DMS114 treated with DMSO at 0.1 percent for 48 hours (cell line): Measurements from ENCODE around the gene TXNL4A.

Experiments
- DNase-seq: peaks from one replicate; lab custom pipeline; 2025; ENCODE audit not compliant: unreplicated experiment; lab: John Stamatoyannopoulos, UW

TXNL4A gene

DNA sequence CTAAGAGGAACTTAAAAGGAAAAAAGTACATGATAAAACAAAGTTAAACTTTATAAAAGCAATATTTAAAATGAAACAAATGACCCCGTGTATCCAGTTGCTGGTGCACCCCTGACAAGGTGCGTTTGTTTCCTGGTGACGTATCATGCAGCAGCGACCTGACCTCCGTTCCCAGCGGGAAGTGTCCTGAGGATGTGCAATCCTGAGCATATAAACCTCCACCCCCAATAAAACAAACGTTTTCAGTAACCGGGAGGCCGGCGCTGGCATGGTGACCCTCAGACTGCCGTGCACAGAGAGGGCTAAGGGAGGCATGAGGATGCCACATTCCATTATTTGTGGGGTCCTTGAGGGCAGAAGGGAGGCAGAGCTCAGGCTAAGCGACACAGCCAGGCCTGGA, 51.7 kb downstream of the TXNL4A start:
- no peak for DNase-seq

DNA sequence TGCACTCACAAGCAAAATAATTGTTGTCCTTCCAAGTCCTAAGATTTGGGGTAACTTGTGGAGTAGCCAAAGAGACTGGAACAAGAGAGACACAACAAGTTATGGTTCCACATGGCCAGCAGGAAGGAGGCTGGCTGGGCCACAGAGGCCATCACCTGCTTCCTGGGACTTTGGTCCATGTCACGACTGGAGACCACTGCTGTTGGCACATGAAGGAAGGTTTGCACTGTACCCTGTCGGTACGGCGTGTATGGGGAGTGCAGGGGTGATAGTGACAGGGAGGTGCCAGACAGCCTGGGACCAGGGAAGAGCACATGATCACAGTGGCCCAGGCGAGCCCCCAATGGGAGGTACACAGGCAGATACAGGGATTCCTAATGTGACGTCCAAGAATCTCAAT, 52.4 kb downstream of the TXNL4A start:
- DNase-seq, result no peak

DNA sequence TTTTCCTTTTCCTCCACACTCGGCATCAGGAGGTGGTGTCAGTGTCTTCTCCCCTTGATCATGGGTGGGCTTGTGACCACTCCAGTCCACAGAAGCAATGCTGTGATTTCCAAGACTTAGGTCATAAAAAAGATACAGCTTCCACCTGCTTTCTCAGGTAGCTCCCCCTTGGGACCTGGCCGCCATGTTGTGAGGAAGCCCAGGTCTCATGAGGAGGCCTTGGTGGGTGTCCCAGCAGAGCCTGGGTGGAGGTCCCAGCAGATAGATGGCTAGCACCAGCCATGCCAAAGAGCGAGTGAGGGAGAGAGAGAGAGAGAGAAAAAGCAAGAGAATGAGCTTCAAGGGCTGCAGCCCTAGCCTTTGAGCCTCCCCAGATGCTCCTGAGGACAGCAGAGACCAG, 52.9 kb downstream of the TXNL4A start:
- DNase-seq, result no peak

DNA sequence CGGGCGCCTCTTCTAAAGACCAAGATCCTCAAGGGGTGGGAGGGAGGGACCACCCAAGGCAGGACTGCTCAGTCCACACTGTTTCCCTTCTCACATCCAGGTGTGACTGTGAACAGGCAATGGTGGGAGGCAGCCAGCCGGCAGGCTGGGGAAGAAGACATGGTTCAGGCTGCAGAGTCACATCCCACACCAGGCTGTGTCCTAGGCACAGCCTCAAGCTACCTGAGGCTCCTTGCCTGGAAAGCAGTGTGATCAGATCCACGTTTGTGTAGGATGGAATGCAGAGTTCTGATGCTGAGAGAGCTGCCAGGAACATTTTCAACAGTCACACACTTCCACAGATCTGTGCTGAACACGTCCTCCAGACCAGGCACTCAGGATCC, 53.3 kb downstream of the TXNL4A start:
- no peak for DNase-seq

DNA sequence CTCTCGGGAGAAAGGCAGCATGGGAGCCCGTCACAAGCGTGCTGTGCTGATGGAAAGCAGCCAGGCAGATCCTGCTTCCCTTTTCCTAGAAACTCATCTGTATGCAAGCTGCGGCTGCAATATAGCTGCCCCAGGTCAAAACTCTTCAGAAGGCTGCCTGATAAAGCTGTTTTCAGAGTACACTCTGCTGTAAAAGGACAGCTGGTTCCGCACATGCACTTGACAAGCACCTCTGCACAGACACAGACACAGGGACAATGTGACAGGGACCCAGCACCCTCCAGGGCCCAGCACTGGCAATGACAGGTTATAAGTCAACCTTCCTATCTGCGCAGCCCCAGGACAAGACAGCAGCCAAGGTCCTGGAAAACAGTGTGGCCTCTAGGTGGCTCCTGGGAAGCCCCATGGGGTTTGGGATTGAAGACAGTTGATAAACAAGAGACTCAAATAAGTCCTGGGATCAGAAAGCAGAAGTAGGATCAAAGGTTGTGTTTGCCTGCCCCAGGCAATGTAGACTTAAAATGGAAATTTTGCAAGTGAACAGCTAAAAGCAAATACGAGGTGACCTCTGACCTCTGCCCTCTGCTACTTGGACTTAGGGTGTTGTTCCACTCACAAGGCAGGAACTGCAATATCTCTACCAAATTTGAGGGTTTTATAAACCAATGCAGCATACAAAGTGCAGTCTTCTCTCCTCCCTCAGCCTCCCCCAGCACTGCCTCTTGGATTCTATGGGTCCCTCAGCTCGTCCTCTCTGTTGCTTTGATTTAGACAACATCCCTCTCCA, 53.9 kb downstream of the TXNL4A start:
- DNase-seq, result no peak

DNA sequence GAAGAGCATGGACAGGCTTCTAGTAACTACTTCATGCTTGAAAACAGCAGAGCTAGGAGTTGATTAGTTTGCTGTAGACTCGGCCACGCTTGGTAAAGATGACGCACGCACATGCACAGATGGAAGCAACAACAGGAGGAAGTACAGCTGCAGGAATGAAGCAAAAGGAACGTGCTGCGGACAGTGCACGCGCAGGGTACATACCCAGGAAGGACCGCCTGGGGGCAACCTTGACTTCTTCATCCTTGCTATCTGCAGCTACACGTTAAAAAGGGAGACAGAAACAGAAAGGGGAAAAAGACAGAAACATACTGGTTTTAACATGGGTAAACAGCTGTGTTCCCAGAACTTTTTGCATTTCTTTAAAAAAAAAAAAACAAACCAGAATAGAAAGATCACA, 54.6 kb downstream of the TXNL4A start:
- DNase-seq, result no peak

DNA sequence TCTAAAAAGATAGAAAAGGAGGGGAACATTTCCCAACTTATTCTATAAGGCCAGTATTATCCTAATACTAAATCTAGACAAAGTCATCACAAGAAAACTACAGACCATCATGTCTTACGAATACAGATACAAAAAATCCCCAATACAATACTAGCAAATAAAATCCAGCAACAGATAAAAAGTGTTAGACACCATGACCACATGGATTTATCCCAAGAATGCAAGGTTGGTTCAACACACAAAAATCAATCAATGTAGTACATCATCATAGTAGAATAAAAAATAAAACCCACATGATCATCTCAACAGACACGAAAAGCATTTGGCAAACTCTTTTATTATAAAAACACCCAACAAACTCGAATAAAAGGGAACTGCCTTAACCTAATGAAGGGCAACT, 55.5 kb downstream of the TXNL4A start:
- DNase-seq, result no peak

DNA sequence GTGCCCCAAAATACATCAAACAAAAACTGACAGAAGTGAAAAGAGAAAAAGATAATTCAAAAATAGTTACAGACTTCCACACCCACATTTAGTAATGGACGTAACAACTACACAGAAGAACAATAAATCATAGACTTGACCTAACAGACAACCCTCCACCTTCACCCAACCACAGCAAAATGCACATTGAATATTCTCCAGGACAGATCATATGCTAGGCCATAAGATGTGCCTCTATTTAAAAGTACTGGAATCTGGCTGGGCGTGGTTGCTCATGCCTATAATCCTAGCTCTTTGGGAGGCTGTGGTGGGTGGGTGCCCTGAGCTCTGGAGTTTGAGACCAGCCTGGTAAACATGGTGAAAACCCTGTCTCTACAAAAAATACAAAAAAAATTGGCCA, 56.9 kb downstream of the TXNL4A start:
- DNase-seq, result no peak

DNA sequence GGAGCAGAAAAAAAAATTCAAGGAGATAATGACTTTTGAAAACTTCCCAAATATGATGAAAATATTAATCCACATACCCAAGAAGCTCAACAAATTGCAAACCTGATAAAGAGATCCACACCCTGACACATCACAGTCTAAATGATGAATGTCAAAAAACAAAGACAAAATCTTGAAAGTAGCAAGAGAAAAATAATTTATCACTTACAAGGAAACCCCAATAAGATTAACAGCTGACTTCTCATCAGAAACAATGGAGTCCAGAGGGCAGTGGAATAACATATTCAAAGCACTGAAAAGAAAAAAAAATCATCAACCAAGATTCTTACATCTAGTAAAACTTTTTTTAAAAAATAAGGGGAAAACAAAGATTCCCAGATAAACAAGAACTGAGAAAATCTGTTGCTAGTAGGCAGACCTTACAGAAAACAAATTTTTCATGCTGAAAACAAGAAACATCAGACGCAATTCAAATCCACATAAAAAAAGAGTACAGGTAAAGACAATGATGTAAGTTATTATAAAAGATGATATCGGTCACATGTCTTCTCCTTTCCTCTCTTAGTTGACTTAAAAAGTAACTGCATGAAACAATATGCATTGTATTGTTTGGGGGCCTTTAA, 58.2 kb downstream of the TXNL4A start:
- no peak for DNase-seq

DNA sequence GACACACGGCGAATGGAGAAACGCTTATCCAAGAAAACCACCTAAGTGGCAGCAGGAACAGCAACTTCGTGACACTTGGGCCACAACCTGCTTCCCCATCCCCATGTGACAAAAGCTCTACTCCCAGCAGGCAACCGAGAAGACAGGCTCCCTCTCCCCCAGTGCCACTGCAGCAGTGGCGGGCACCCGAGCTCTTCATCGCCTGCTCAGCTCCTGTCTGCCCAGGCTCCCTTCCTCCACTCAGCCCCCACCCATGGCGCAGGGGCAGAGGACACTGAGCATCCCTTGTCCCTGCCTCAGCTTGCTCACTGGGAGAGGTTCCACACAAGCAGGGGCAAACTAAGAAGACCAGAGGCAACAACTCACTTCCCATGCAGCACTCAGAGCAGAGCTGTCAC, 59.8 kb downstream of the TXNL4A start:
- no peak for DNase-seq

DNA sequence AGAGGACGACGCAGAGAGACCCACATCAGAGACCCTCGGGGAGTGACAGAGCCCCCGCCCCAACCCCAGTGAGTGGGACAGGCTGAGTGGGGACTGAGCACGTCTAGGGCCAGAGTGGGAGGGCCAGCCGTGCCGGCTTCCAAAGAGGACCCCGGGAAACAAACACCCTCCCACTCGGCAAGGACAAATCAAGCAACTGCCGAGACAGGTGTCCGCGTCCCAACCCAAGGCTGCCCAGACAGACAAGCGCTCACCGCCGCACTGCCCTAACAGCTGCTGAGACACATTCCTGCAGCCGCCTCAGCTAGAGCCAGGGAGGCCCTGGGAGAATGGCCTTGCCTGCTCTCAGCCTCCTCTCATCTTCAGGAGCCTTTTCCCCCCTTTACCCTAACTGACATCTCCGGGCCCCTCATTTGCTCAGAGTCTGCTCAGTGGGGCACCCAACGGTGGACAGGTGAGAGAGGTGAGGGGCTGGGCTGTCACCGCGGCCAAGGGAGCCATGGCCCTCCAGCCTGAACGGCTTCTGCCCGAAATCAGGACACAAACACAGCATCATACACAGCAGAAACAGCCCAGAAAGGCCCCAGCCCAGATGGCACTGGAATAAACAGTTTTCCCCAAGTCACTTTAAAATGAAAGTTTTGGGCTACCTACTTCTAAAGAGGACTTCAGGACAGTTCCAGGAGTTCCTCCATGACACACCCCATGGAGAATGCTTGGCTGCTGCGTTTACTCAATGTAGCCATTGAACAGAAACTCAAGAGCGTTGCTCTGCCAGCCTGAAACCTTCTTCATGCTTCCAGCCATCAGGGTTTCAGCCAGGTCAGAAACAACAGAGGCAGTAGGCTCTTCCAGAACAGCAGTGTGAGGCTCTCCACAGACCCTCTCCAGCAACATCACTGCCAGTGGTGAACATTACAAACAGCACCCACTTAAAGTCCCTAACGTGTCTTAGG, 60.5 kb downstream of the TXNL4A start:
- DNase-seq, result no peak

DNA sequence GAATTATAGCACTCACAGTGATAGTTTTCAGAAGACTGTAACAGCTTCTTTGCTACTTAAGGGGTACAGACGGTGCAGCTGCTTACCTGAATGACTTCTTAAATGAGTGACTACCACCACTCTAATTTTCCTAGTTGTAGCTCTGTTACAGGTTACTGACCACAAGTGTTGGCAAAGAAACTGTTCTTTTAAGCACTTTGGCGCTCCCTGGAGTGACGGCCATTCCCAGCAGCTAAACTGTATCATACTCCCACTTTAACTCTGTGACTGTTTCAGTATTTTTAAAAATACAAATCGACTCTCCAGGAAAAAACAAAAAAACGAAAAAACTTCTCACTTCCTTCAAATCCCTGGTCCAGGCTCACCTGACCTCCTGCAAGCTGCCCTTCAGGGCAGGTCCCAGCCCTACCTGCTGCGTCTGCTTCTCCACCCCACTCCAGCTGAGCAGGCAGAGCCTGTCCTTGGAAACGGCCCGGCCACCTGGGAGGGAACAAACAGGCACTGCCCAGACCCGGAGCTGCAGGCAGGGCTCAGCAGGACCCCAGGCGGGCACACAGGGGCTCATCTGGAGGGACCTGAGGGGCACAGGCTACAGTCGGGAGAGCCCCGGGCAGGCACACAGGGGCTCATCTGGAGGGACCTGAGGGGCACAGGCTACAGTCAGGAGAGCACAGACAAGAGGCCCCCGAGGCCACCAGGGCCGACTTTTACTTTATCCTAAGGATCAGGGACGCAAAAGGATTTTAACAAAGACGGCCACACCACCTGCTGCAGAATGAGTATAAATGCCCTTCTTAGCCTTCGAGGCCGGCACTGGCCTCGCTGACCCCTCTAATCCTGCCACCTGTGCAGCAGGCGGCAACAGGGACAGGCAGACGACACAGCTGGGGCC, 61.4 kb downstream of the TXNL4A start:
- no peak for DNase-seq

DNA sequence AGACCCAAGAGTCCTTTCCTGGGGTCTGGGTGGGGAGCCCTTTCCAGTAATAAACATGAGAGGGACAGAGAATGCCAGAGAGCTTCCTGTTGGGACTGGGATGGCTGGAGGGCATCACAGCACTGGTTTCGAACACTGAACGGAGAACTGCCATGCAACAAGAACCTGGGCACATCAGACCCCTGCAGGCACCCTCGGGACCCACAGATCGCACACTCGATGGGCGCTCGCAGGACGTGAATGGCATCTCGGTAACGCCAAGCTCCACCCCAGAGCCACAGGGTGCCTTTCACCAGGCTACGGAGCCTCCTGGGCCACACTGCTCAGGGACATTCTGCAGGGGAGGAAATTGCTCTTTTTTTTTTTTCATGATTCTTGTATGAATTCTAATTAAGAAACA, 62.1 kb downstream of the TXNL4A start:
- DNase-seq, result no peak

DNA sequence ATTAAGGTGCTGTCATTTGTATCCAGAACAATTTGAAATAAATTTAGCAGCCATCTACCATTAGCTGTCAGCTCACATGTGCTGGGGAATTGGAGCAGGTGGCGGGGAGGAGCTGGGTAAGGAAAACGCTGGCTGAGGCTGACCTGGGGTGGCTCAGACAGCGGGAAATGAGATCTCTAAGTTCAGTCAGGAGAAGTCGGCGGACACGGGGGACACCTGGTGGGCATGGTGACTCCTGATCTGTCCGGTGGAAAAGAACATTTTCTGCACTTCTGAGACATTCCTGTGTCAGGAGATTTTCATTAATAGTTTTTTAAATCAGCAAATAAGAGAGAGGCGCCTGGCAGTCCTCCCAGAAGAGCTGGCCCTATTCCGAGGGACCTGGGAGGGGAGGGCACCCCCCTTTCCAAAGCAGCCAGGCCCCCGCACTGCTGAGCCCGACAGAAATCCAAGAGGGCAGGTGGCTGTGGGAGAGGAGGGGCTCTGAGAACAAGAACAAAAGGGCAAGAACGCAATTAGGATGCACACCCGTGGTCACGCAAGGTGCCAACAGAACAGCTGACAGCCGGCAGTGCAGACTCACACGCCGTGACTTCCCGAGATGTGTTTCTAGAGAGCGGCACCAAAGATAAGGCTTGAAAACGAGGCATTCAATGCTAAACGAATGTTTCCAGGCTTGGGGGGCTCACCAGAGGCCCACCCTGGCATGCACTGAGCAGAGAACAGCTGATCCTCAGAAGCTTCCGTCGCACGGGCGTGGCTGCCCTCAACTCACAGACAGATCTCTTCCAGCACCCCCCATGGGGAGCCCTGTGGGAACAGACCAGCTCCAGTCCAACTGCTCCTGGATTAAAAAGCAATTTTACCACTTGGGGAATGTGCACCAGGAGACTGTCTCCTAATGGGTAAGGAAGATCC, 63.3 kb downstream of the TXNL4A start:
- DNase-seq, result no peak

DNA sequence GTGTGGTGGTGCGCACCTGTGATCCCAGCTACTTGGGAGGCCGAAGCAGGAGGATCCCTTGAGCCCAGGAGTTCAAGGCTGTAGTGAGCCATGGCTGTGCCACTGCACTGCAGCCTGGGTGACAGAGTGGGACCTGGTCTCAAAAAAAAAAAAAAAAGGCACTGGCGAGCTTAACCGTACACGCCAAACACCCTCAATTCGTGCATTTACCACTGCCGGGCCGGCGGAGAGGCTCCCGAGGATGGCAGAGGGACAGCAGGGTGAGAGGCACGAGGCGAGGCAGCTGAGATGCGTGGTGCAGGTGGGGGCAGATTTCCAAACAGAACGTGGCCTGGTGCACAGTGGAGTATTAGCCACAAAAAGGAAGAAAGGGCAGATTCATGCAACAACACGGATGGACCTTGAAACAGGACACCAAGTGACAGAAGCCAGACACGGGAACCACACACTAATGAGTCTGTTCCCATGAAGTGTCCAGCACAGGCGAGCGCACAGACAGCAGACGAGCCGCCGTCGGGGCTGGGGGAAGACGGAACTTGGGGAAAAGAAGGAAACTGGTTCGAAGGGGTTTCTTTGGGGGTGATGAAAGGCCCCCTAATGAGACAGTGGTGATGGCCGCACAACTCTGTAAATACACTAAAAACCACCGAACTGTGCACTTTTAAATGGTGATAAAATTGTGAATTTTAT, 64.3 kb downstream of the TXNL4A start:
- no peak for DNase-seq

DNA sequence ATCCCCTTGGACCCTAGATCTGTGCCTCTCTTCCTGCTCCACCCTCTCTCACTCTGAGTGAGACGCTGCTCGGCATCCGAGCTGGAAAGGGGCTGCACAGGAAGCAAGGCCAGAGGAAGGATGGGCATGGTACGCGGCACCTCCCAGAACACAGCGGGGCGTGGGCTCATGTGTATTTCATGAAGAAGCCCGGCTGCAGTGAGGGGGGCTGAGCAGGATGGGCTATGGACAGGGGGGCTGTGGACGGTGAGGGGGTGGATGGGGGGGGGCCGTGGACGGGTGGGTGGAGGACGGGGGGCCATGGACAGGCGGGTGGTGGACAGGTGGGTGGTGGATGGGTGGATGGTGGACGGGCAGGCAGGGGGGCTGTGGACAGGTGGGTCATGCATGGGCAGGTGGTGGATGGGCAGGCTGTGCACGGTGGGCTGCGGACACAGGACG, 65.4 kb downstream of the TXNL4A start:
- no peak for DNase-seq

DNA sequence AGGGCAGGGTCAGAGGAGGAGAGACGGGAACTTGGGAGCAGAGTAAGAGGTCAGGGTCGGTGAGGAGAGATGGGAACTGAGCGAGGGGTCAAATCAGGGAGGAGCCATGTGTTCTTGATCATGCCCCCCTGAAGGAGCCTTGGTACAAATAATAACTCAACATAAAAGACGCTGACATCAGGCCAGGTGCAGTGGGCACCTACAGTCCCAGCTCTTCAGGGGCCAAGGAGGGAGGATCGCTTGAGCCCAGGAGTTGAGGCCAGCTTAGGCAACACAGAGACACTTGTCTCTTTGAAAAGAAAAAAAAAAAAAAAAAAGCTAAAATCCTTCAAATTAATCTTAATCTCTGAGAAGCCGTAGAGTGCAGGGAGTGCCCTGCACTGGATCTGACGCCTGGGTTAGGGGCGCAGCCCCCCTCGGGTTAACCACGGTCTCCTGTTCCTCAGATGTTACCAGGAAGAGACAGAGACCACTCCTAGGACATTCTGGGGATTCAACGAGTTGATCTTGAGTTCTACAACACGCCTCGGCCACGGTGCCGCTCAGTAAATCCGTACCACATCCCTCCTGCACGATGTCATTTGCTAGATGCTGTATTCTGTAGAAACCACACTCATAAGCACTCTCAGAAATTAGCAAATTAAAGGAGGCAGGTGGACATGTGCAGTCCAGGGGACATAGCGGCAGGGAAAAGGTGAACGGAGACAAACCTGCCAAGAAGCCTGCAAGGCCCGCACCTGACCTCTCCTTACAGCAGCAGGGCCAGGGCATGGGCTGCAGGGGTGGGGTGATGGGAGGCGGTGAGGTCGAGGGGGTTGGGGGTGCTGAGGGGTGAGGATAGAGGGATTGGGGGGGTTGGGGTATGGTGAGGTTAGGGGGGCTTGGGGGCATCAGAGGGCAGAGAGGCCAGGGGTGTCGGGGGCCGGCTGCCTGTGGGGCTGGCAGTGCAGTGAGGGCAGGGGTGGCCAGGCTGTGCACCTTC, 66.1 kb downstream of the TXNL4A start:
- DNase-seq, result no peak
